ENCODE results near the gene MPRIP. TPM values are rescaled to one million over a fixed set of nuclear protein-coding genes. Genes with fewer than 3 reads are reported as not detected.

The MPRIP gene
- polyA plus RNA-seq, 1 donor from 2014 or later, result 47.3 TPM

DNA sequence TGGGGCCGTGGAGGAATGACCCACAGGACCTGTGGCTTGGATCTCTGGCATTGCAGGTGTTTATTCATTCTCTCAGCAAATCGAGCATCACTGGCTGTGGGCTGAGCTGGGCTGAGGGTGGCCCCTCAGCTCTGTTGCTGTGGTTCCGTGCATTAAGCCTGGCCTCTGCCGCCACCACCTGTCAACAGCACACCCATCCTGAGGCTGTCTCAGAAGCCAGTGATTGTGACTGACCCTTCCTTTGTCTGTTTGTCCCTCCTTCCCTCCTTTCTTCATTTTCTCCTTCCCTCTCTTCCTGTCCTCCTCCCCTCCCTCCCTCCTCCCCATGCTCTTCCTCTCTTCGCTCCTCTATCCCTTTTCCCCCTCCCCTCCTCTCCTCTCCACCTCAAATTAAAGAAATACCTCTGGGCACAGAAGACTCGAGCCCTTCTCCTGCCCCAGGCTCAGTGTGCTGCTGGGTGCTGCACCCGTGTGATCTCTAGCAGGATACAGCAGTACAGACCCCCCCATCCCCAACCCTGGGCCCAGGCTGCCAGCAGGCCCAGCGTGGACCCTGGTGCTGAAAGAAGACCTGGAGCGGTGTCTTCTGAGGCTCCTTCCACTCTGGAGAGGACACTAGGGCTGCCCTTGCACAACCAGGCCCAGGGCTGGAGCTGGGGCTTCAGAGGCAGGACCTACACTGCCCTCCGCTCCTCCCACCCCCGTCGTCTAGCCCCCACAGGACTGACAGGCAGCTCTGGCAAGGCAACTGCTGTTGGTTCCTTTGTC lies 88.0 kb downstream of the MPRIP start:
- Histone ChIP-seq H3K36me3 (ENCODE audit: insufficient read depth, low read length) (no peaks in the 10 kb centered on the region), H3F3A (ENCODE audit: insufficient read depth, low read length, poor library complexity, severe bottlenecking) (no peaks in the 10 kb centered on the region), H2AFZ (ENCODE audit: low read depth, low read length) (no peak overlapping the region), H4K20me1 (ENCODE audit: insufficient read depth) (no peaks in the 10 kb centered on the region), H3K27me3 (ENCODE audit: insufficient read depth, low read depth, low read length) (no peaks in the 10 kb centered on the region), H3K9me3 (ENCODE audit: low read length) (no peaks in the 10 kb centered on the region), H3K27ac (ENCODE audit: low read length) (no peak overlapping the region), H3K9ac (ENCODE audit: low read length) (no peak overlapping the region), H3K4me2 (ENCODE audit: low read length) (no peak overlapping the region), H3K4me3 (ENCODE audit: low read length) (no peak overlapping the region), H3K79me2 (replicated peaks; ENCODE audit: insufficient read depth, low read length) (peaks cover under 1% of the 10 kb centered on the region), H3K9me2 (ENCODE audit: insufficient read depth, low read length) (no peaks in the 10 kb centered on the region)
- peak; percentile 18 for TF ChIP-seq SMC3 (conservative IDR thresholded peaks at IDR 0.05; ENCODE audit: poor library complexity)
- TF ChIP-seq EP300 (conservative IDR thresholded peaks at IDR 0.05; ENCODE audit: poor library complexity, severe bottlenecking), result no peak

DNA sequence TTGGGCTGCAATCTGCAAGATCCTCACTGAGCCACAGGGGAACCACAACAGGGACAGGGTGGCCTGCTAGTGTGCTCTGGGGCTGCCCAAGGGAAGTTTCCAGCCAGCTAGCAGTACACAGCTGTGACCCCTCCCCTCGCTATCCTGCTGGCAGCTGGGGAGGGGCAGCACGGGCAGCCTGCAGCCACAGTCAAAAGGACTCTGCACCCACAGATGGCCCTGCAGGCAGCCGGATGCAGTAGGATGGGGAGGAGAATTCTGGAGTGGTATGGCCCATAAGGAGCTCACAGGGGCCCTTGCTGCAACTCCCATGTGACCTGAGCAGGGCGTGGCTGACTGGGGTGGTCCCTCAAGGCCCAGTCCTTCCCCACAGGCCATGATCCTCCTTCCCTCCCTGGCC lies 89.6 kb downstream of the MPRIP start:
- H3K4me3 ChIP-seq (ENCODE audit: low read length), result no peak overlapping the region
- TF ChIP-seq, protein P1, sequence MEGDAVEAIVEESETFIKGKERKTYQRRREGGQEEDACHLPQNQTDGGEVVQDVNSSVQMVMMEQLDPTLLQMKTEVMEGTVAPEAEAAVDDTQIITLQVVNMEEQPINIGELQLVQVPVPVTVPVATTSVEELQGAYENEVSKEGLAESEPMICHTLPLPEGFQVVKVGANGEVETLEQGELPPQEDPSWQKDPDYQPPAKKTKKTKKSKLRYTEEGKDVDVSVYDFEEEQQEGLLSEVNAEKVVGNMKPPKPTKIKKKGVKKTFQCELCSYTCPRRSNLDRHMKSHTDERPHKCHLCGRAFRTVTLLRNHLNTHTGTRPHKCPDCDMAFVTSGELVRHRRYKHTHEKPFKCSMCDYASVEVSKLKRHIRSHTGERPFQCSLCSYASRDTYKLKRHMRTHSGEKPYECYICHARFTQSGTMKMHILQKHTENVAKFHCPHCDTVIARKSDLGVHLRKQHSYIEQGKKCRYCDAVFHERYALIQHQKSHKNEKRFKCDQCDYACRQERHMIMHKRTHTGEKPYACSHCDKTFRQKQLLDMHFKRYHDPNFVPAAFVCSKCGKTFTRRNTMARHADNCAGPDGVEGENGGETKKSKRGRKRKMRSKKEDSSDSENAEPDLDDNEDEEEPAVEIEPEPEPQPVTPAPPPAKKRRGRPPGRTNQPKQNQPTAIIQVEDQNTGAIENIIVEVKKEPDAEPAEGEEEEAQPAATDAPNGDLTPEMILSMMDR (IDR thresholded peaks at IDR 0.05; ENCODE audit: poor library complexity, severe bottlenecking), result no peak
- no peak for TF ChIP-seq RAD21 (conservative IDR thresholded peaks at IDR 0.05)
- TF ChIP-seq, protein P2, sequence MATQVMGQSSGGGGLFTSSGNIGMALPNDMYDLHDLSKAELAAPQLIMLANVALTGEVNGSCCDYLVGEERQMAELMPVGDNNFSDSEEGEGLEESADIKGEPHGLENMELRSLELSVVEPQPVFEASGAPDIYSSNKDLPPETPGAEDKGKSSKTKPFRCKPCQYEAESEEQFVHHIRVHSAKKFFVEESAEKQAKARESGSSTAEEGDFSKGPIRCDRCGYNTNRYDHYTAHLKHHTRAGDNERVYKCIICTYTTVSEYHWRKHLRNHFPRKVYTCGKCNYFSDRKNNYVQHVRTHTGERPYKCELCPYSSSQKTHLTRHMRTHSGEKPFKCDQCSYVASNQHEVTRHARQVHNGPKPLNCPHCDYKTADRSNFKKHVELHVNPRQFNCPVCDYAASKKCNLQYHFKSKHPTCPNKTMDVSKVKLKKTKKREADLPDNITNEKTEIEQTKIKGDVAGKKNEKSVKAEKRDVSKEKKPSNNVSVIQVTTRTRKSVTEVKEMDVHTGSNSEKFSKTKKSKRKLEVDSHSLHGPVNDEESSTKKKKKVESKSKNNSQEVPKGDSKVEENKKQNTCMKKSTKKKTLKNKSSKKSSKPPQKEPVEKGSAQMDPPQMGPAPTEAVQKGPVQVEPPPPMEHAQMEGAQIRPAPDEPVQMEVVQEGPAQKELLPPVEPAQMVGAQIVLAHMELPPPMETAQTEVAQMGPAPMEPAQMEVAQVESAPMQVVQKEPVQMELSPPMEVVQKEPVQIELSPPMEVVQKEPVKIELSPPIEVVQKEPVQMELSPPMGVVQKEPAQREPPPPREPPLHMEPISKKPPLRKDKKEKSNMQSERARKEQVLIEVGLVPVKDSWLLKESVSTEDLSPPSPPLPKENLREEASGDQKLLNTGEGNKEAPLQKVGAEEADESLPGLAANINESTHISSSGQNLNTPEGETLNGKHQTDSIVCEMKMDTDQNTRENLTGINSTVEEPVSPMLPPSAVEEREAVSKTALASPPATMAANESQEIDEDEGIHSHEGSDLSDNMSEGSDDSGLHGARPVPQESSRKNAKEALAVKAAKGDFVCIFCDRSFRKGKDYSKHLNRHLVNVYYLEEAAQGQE (IDR thresholded peaks at IDR 0.05; ENCODE audit: borderline replicate concordance), result no peak
- TF ChIP-seq EZH2 (IDR thresholded peaks at IDR 0.05; ENCODE audit: borderline replicate concordance, insufficient read depth, low read length, poor library complexity, severe bottlenecking), result no peak
- no peak for TF ChIP-seq SMC3 (conservative IDR thresholded peaks at IDR 0.05; ENCODE audit: poor library complexity)
- no peak for TF ChIP-seq POLR2AphosphoS5 (IDR thresholded peaks at IDR 0.05)
- no peak for TF ChIP-seq MXI1 (conservative IDR thresholded peaks at IDR 0.05; ENCODE audit: poor library complexity, severe bottlenecking)
- TF ChIP-seq EP300 (conservative IDR thresholded peaks at IDR 0.05; ENCODE audit: poor library complexity, severe bottlenecking), result no peak
- TF ChIP-seq TAF1 (IDR thresholded peaks at IDR 0.05; ENCODE audit: low read depth), result no peak
- no peaks in the 10 kb centered on the region for H3K27me3 ChIP-seq (ENCODE audit: insufficient read depth, low read depth, low read length)
- H3F3A ChIP-seq (ENCODE audit: insufficient read depth, low read length, poor library complexity, severe bottlenecking), result no peaks in the 10 kb centered on the region
- no peaks in the 10 kb centered on the region for H4K20me1 ChIP-seq (ENCODE audit: insufficient read depth)
- no peak overlapping the region for H2AFZ ChIP-seq (ENCODE audit: low read depth, low read length)
- H3K36me3 ChIP-seq (ENCODE audit: insufficient read depth, low read length), result no peaks in the 10 kb centered on the region
- H3K27ac ChIP-seq (ENCODE audit: low read length), result peak overlapping the region; percentile 56
- H3K9me3 ChIP-seq (ENCODE audit: low read length), result no peaks in the 10 kb centered on the region
- no peaks in the 10 kb centered on the region for H3K9me2 ChIP-seq (ENCODE audit: insufficient read depth, low read length)
- H3K9ac ChIP-seq (ENCODE audit: low read length), result peak overlapping the region; percentile 15
- H3K79me2 ChIP-seq (replicated peaks; ENCODE audit: insufficient read depth, low read length), result no peaks in the 10 kb centered on the region
- no peak overlapping the region for H3K4me2 ChIP-seq (ENCODE audit: low read length)
